Thyroid gland (tissue), 4 donors: ENCODE results near the gene TBRG1. TPM values are rescaled to one million over a fixed set of nuclear protein-coding genes. Genes with fewer than 3 reads are reported as not detected.

ENCODE experiments used
- DNase-seq, 2 donors: peaks; one replicate each; pipeline ENCODE4 v3.0.0-alpha.2; 2019
- H3K27ac ChIP-seq, 3 donors: fragments of 200-600 bp; sonication (generic); 1 replicate in 2 of 3; 2 replicates in 1 of 3; pipeline ENCODE4 v1.5.1; 2016 to 2019; ENCODE audit warnings: mild to moderate bottlenecking in 1 of 3, moderate library complexity in 1 of 3
- H3K27me3 ChIP-seq: fragments of 200-600 bp; sonication (generic); one replicate; pipeline ENCODE4 v1.5.1; 2019
- H3K36me3 ChIP-seq, 2 donors: fragments of 200-600 bp; sonication (generic); one replicate each; pipeline ENCODE4 v1.5.1; 2016 to 2019
- H3K4me1 ChIP-seq, 2 donors: fragments of 200-600 bp; sonication (generic); one replicate each; pipeline ENCODE4 v1.5.1; 2017 to 2019
- H3K4me3 ChIP-seq, 3 donors: fragments of 200-600 bp; sonication (generic); replicated peaks in 1 of 3; 1 replicate in 2 of 3; 2 replicates in 1 of 3; pipeline ENCODE4 v1.5.1; 2016; ENCODE audit warnings: mild to moderate bottlenecking in 1 of 3
- H3K9me3 ChIP-seq: fragments of 200-600 bp; sonication (generic); one replicate; pipeline ENCODE4 v1.5.1; 2017
- CTCF ChIP-seq, 6 experiments: fragments of 200-600 bp in 3 of 6; fragments of 450-650 bp in 3 of 6; sonication (generic) in 3 of 6; IDR thresholded peaks; one replicate each; pipeline ENCODE4 v1.5.1; 2016 to 2019; ENCODE audit warnings: antibody characterized with exemption in 6 of 6, mild to moderate bottlenecking in 2 of 6, inconsistent platforms in 1 of 6, moderate library complexity in 1 of 6
- POLR2A ChIP-seq, 2 donors: fragments of 450-650 bp; IDR thresholded peaks; one replicate each; pipeline ENCODE4 v1.6.1; 2017; ENCODE audit warnings: antibody characterized with exemption in 2 of 2, mild to moderate bottlenecking in 2 of 2, moderate library complexity in 1 of 2
- WGBS, 2 donors: methylation state at CpG; one replicate each; pipeline ENCODE4 v1.1.5; 2017; 5-methylcytosine and 5-hydroxymethylcytosine counted together
- intact Hi-C: fragments of 100-400 bp; cut with DNase I; formaldehyde crosslinking; loops from one replicate; pipeline ENCODE4 v1.15.1; 2023
- total RNA-seq, 4 donors: library from RNA; depleted of rRNA; stranded (reverse); fragments of >200 nt; gene quantifications; one replicate each; pipeline ENCODE4 v1.2.3, GENCODE V29; 2016

The TBRG1 gene
- 10 to 100 TPM; 34.7 to 59.8 (median 46.3) TPM for total RNA-seq

- intact Hi-C loops: no loop called here
Observed at GRCh38 chr11:124622531-124623451, at the start of gene TBRG1. TBRG1 (plus strand) TSS chr11:124622864; CDS start chr11:124623084, 220 bp downstream.

GRCh38 chr11:124577716-124578427, 44.8 kb upstream of the TBRG1 start:
- Histone ChIP-seq H3K27ac (peak overlapping the region in 1 of 3 donors; percentile 18), H3K4me3 (no peak overlapping the region), H3K4me1 (peaks cover 0 to 15% of the 10 kb centered on the region in 2 donors), H3K9me3 (no peaks in the 10 kb centered on the region), H3K27me3 (no peaks in the 10 kb centered on the region), H3K36me3 (no peaks in the 10 kb centered on the region)
- intact Hi-C loops: no loop called here
- DNase-seq: peak; percentile 17 to 18
- 56 to 61% methylated on average over 6 of the region's 6 CpGs for WGBS, 2 donors
- TF ChIP-seq CTCF (IDR thresholded peaks at IDR 0.05): no peak
- TF ChIP-seq POLR2A (IDR thresholded peaks at IDR 0.05): no peak

More at GRCh38 chr11:124622531-124623451, at the start of gene TBRG1:
- peak; percentile 90 to 92 for DNase-seq
- no peak for TF ChIP-seq CTCF (IDR thresholded peaks at IDR 0.05)
- peak in 1 of 2 donors; percentile 94 for TF ChIP-seq POLR2A (IDR thresholded peaks at IDR 0.05)
- no peaks in the 10 kb centered on the region for H3K27me3 ChIP-seq
- WGBS, 2 donors: 0% methylated on average over 44 to 54 of the region's 57 CpGs
- peaks cover 10 to 19% of the 10 kb centered on the region in 2 donors for H3K4me1 ChIP-seq
- H3K4me3 ChIP-seq: peak within 1 kb of the TSS; percentile 23 to 93 (median 49)
- no peaks in the 10 kb centered on the region for H3K9me3 ChIP-seq
- H3K36me3 ChIP-seq: peaks cover 11 to 23% of the 10 kb centered on the region in 2 donors
- peak within 1 kb of the TSS; percentile 79 to 86 (median 86) for H3K27ac ChIP-seq

GRCh38 chr11:124578761-124579160, 43.9 kb upstream of the TBRG1 start:
- no peaks in the 10 kb centered on the region for H3K36me3 ChIP-seq
- H3K4me3 ChIP-seq: no peak overlapping the region
- WGBS, 2 donors: 41 to 59% methylated on average over 4 of the region's 4 CpGs
- TF ChIP-seq CTCF (IDR thresholded peaks at IDR 0.05) (no peak), POLR2A (IDR thresholded peaks at IDR 0.05) (no peak)
- no peak overlapping the region for H3K27ac ChIP-seq
- no peaks in the 10 kb centered on the region for H3K27me3 ChIP-seq
- no peaks in the 10 kb centered on the region for H3K9me3 ChIP-seq
- peaks cover 0 to 15% of the 10 kb centered on the region in 2 donors for H3K4me1 ChIP-seq
- no peak for DNase-seq
- intact Hi-C loops: no loop called here

- intact Hi-C loops: loop anchor here (5.0 kb wide), 1 partner anchor 170 kb away; no protein-coding TSS in a partner anchor
- DNase-seq: peak; percentile 53 to 54
- Histone ChIP-seq H3K4me1 (peaks cover 0 to 13% of the 10 kb centered on the region in 2 donors), H3K27me3 (no peaks in the 10 kb centered on the region), H3K36me3 (no peaks in the 10 kb centered on the region), H3K4me3 (no peak overlapping the region), H3K27ac (no peak overlapping the region), H3K9me3 (no peaks in the 10 kb centered on the region)
- 41 to 64% methylated on average over 5 to 6 of the region's 6 CpGs for WGBS, 2 donors
- no peak for TF ChIP-seq POLR2A (IDR thresholded peaks at IDR 0.05)
- no peak for TF ChIP-seq CTCF (IDR thresholded peaks at IDR 0.05)
Observed at GRCh38 chr11:124581817-124582216, 40.8 kb upstream of the TBRG1 start.
